GM19328 (cell line): ENCODE measurements around the gene KLF7.

Experiments
- ATAC-seq: cut with Tn5 transposase; IDR thresholded peaks from one replicate; pipeline ENCODE4 v1.9.1; 2021; ENCODE audit warnings: mild to moderate bottlenecking, moderate library complexity; ENCODE audit not compliant: unreplicated experiment

The KLF7 gene

GRCh38 chr2:207165121-207166038 is at the start of gene KLF7:
KLF7 (minus strand) TSS chr2:207165948; CDS start chr2:207165568, 380 bp downstream.
- ATAC-seq = no peak

DNA sequence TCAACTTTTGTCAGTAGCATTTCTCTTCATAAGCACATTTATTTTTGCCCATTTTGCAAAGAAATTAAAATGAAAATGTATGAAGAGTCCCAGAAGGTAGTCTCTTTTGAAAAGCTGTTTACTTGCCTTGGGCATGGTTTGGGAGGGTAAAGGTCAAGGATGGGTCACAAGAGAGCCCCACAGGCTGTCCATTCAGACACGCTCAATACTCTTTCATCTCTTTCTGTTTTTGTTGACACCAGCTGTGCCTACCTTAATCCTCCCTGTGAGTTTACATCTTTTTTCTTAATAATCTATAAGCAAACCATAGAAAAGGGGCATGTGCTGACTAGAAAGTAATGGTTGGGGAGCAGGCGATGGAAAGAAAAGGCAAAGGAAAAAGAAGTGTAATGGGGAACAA is 49.6 kb upstream of the KLF7 start:
- no peak for ATAC-seq

- no peak for ATAC-seq
Observed at GRCh38 chr2:207214446-207214845, 48.7 kb upstream of the KLF7 start.

DNA sequence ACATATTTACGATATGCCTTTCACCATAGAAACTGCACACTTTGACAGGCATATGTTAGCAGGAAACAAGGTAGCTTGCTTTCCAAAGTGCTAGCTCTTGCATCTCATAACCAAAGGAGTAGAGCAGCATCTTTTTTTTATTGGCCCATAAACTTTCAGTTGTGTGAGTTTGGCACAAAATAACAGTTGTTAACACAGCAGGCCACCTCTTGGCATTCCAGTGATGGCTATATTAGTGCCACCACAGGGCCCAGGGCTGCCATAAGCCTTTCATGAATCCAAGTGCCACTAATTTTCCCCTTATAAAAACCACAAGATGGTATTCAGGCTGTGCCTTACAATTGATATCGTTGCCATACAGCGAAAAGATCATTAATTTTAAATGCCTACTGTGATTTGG is 40.3 kb upstream of the KLF7 start:
- no peak for ATAC-seq

- ATAC-seq = no peak
Observed at GRCh38 chr2:207205173-207205957, 39.6 kb upstream of the KLF7 start.

DNA sequence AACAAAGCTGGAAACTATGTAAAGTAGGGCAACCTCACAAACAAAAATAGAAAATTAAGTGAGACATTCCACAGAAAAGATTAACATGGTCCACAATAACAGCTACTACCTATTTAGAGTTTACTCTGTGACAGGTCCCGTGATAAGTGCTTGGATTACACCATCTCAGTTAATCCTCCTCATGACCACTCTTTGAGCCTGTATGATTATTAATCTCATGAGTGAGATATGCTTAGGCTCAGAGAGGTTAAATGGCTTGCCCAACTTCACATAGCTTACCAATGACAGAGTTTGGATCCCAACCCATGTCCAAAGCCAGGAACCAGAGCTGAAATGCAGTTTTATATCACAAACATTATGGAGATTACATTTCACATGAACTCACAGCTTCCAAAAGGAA is 37.3 kb upstream of the KLF7 start:
- ATAC-seq = no peak

DNA sequence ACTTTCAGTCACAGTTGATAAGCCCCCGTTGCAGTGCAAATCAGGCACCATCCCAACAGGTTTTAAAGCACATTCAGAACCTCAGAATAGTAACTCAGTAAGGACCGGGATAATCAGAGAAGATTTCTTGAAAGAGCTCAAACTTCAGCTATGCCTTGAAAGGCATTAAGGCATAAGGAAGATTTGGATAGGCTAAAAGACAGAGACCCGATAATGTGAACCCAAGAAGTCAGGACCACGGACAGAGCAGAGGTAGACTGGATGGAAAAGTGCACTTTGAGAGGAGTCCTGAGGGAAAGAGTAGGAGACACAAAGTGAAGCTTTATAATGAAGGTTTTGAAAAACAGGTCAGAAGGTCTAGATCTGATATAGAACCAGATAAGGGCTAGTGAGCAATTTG is 36.9 kb upstream of the KLF7 start:
- no peak for ATAC-seq

- no peak for ATAC-seq
Observed at GRCh38 chr2:207201416-207201815, 35.7 kb upstream of the KLF7 start.

GRCh38 chr2:207200136-207200535 is 34.4 kb upstream of the KLF7 start:
- no peak for ATAC-seq

GRCh38 chr2:207194028-207194427 is 28.3 kb upstream of the KLF7 start:
- no peak for ATAC-seq

DNA sequence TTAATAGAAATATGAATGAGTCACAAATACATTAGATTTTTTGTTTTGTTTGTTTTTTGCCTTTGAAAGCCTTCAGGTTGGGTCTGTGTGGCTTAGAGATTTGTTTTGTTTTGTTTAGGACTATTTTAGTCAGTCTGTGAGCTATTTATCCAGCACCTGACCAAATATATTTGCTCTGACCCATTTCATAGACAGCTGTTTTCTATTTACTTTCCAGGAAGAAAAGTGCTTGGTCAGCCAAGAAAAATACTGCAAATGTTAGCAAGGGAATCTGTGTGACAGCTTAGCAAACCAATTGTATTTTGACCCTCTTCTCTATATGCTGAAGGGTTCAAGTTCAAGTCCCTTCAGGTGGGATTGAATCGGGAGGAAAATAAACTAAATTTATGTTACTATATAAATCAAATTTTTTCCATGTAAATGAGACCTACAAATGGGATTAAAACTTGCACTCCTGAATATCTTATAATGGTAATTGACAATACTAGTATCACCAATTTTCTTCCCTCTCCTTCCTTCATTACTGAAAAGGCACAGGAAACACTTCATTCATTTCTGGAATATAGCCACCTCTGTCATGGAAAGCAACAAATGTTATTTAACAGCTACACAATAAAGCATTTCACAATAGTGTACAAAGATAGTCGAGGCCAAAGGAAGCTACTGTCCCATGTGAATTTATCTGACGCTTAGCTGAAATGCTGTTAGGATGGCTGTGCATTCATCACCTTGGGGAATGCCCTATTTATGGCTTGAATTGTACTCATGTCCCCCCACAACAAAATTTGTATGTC is 23.1 kb upstream of the KLF7 start:
- ATAC-seq = no peak

GRCh38 chr2:207185372-207185771 is 19.6 kb upstream of the KLF7 start:
- ATAC-seq = no peak

DNA sequence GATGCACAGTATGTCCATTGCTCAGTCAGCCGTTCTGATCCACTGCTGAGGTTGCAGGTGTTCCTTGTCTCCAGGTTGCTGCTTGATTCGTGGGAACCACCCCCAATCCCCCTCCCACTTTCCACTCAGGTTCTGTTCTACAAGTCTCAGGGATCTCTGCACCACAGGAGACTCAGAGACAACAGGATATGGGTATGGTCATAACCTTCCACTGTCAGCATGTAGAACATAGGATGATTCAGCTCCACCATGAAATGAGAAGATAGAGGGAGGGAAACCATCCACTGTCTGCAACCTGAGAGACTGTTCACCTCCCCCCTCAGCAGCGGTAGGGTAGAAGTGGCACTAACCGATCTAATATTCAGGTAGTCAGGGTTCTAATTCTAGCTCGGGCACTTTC is 19.0 kb upstream of the KLF7 start:
- ATAC-seq = no peak

- ATAC-seq = no peak
Observed at GRCh38 chr2:207184348-207184747, 18.6 kb upstream of the KLF7 start.

- ATAC-seq = no peak
Observed at GRCh38 chr2:207183506-207183905, 17.8 kb upstream of the KLF7 start.

- no peak for ATAC-seq
Observed at GRCh38 chr2:207182911-207183310, 17.2 kb upstream of the KLF7 start.

GRCh38 chr2:207181526-207182274 is 16.0 kb upstream of the KLF7 start:
- ATAC-seq = no peak

DNA sequence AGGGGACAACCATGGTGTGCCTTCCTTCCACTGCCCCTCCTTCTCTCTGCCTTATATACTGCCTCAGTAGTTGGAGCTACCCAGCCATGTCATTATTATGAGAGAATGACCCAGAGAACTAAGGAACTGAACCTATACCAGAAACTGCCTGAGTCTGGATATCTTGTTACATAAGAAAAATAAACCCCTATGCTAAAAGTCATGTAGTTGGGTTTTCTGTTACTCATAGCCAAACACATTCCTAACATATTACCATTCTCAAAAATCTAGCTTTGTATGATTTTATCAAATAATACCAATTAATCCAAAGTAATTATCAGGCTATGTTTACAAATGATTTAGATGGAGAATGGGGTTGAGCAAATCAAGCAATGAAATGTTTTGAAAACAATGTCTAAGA is 15.0 kb upstream of the KLF7 start:
- ATAC-seq = no peak

DNA sequence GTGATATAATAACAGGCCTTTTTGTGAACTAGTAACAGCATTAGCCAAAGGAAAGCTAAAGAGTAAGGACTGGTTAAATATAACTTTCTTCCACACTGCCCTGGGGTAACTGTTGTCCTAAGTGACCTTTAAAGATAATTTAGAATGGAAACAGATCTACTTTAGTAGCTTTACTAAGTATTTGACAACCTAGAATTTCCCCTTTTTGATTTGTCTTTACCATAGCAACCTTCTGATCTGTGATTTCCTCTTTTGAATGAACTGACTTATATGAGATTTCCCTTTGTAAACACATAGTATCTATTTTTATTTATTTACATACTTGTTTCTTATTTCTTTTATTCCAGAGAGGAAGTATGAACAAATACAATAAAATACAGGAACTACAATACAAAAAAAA is 10.5 kb upstream of the KLF7 start:
- ATAC-seq = no peak

- no peak for ATAC-seq
Observed at GRCh38 chr2:207173641-207174040, 7.9 kb upstream of the KLF7 start.
